Measurements from ENCODE around the gene RCAN2.

Gene RCAN2

GRCh38 chr6:46509981-46510510, 18.8 kb upstream of the RCAN2 start:
- no peak for DNase-seq (ENCODE audit: low read depth)
- TF ChIP-seq, protein P1, sequence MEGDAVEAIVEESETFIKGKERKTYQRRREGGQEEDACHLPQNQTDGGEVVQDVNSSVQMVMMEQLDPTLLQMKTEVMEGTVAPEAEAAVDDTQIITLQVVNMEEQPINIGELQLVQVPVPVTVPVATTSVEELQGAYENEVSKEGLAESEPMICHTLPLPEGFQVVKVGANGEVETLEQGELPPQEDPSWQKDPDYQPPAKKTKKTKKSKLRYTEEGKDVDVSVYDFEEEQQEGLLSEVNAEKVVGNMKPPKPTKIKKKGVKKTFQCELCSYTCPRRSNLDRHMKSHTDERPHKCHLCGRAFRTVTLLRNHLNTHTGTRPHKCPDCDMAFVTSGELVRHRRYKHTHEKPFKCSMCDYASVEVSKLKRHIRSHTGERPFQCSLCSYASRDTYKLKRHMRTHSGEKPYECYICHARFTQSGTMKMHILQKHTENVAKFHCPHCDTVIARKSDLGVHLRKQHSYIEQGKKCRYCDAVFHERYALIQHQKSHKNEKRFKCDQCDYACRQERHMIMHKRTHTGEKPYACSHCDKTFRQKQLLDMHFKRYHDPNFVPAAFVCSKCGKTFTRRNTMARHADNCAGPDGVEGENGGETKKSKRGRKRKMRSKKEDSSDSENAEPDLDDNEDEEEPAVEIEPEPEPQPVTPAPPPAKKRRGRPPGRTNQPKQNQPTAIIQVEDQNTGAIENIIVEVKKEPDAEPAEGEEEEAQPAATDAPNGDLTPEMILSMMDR (IDR thresholded peaks at IDR 0.05; ENCODE audit: control insufficient read depth, insufficient read depth, low read depth, low read length, missing control alignments), result no peak
- H3K4me3 ChIP-seq (ENCODE audit: control insufficient read depth, low read depth, low read length), result no peak overlapping the region

GRCh38 chr6:46509063-46509462, 17.8 kb upstream of the RCAN2 start:
- H3K4me3 ChIP-seq (ENCODE audit: control insufficient read depth, low read depth, low read length), result no peak overlapping the region
- TF ChIP-seq, protein P1 (IDR thresholded peaks at IDR 0.05; ENCODE audit: control insufficient read depth, insufficient read depth, low read depth, low read length, missing control alignments), result no peak
- no peak for DNase-seq (ENCODE audit: low read depth)

GRCh38 chr6:46507426-46507825, 16.2 kb upstream of the RCAN2 start:
- no peak overlapping the region for H3K4me3 ChIP-seq (ENCODE audit: control insufficient read depth, low read depth, low read length)
- TF ChIP-seq, protein P1 (IDR thresholded peaks at IDR 0.05; ENCODE audit: control insufficient read depth, insufficient read depth, low read depth, low read length, missing control alignments), result no peak
- no peak for DNase-seq (ENCODE audit: low read depth)

DNA sequence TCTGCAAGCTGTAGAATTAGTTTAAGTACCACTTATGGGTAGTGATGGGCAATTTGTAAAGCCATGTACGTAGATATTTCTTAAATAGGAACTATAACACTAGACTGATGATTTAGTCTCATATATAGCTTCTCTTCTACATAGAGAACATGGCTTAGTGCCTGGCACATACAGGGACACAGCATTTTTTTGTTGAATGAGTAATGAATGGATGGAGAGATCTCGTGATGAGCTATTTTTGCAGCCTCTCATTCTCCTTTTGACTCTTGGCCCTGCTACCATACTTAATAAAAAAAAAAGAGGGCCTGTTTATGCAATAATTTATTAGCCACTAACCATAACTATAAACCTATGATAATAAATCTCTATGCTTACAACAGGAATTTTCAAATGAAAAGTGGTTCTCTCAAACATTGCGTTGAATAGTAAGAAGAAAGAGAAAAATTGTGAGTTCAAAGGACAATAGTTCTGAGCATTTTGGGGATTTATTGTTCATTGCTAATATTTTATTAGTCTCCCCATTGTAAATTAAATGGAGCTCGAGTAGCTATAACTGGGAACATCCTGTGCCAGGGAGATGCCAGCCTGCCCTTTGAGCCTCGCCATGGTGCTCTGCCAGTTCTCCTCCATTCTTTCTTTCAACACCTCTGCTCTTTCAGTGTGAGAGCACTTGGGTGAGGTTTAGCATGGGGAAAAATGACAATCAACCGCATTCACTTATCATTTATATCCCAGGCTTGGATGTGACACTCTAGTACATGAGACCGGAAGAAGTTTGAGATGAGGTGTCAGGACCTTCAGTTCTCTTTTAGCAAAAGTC, 14.7 kb upstream of the RCAN2 start:
- DNase-seq (ENCODE audit: low read depth), result no peak
- H3K4me3 ChIP-seq (ENCODE audit: control insufficient read depth, low read depth, low read length), result no peak overlapping the region
- TF ChIP-seq, protein P1 (IDR thresholded peaks at IDR 0.05; ENCODE audit: control insufficient read depth, insufficient read depth, low read depth, low read length, missing control alignments), result no peak

DNA sequence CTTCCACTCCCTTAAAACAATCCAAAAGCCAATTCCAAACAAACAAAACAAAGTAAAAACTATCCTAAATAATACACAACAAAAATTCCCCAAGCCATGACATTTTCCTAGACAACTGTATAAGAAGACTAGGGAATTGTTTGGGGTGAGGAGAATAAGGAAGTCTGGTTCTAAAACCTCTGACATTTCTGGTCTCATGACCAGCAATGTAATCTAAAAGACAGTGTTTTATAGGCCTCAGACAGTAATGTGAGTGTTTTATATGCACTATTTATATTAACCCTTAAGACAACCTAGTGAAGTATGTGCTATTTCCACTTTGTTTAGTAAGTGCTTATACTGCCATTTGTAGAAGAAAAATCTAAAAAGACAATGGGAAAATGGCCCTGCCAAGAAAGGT, 13.0 kb upstream of the RCAN2 start:
- TF ChIP-seq, protein P1 (IDR thresholded peaks at IDR 0.05; ENCODE audit: control insufficient read depth, insufficient read depth, low read depth, low read length, missing control alignments), result no peak
- no peak overlapping the region for H3K4me3 ChIP-seq (ENCODE audit: control insufficient read depth, low read depth, low read length)
- no peak for DNase-seq (ENCODE audit: low read depth)

GRCh38 chr6:46502486-46503119, 11.4 kb upstream of the RCAN2 start:
- no peak overlapping the region for H3K4me3 ChIP-seq (ENCODE audit: control insufficient read depth, low read depth, low read length)
- TF ChIP-seq, protein P1 (IDR thresholded peaks at IDR 0.05; ENCODE audit: control insufficient read depth, insufficient read depth, low read depth, low read length, missing control alignments), result no peak
- DNase-seq (ENCODE audit: low read depth), result no peak
